Dendritic cell treated with granulocyte-macrophage colony-stimulating factor and Interleukin-4, amounts not matched to agents 40 ng/mL and 50 ng/mL, for 4 days (primary cell): Measurements from ENCODE around the gene NRL.
A peak's percentile ranks its signal among the peaks of the same experiment; 100 is the strongest.

Source experiments
- H3K27ac Mint-ChIP-seq: one replicate; pipeline ENCODE4 v1.8.0; 2022; ENCODE audit warnings: mild to moderate bottlenecking, mixed read lengths
- H3K27me3 Mint-ChIP-seq: one replicate; pipeline ENCODE4 v1.8.0; 2022; ENCODE audit warnings: mild to moderate bottlenecking, mixed read lengths
- H3K36me3 Mint-ChIP-seq: one replicate; pipeline ENCODE4 v1.8.0; 2022; ENCODE audit warnings: low read depth, mixed read lengths
- H3K4me1 Mint-ChIP-seq: one replicate; pipeline ENCODE4 v1.8.0; 2022; ENCODE audit warnings: low read depth, mixed read lengths
- H3K4me3 Mint-ChIP-seq: one replicate; pipeline ENCODE4 v1.8.0; 2022; ENCODE audit warnings: mild to moderate bottlenecking, moderate library complexity, mixed read lengths
- H3K9me3 Mint-ChIP-seq: one replicate; pipeline ENCODE4 v1.8.0; 2022; ENCODE audit warnings: mixed read lengths
- intact Hi-C: fragments of 100-400 bp; cut with micrococcal nuclease; formaldehyde crosslinking; loops from one replicate; pipeline ENCODE4 v1.15.0; 2022

The NRL gene

DNA sequence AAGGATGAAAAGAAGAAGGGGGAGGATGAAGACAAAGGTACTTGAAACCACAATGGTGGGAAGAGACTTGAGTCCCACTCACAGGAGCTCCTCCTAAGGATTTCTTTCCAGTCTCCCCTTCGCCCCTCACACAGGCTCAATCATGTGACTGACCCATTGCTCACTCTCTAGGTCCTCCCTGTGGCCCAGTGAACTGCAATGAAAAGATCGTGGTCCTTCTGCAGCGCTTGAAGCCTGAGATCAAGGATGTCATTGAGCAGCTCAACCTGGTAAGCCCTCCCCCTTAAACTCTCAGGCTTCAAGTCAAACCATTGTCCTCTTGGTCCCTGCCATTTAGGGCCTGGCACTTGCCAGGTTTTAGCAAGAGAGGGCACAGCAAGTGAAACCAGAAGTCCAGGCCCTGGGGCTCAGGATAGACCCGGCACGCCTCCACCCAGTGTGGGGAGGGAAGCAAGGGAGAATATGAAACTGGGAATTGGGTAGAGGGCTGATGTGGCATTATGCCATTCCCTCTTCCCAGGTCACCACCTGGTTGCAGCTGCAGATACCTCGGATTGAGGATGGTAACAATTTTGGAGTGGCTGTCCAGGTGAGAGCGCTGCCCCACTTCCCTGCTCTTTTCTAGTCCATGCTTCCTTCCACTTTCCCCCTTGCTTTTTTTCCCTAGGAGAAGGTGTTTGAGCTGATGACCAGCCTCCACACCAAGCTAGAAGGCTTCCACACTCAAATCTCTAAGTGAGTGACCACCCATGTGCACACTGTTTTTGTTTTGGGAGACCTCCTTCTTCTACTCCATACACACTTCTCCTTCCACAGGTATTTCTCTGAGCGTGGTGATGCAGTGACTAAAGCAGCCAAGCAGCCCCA, 23.0 kb upstream of the NRL start:
- Mint-ChIP-seq H3K27me3 (no peaks in the 10 kb centered on the region), H3K9me3 (no peaks in the 10 kb centered on the region), H3K4me1 (peaks cover 66% of the 10 kb centered on the region), H3K36me3 (peaks cover 52% of the 10 kb centered on the region), H3K4me3 (no peak overlapping the region), H3K27ac (peak overlapping the region; percentile 76)
- intact Hi-C loops: no loop called here

DNA sequence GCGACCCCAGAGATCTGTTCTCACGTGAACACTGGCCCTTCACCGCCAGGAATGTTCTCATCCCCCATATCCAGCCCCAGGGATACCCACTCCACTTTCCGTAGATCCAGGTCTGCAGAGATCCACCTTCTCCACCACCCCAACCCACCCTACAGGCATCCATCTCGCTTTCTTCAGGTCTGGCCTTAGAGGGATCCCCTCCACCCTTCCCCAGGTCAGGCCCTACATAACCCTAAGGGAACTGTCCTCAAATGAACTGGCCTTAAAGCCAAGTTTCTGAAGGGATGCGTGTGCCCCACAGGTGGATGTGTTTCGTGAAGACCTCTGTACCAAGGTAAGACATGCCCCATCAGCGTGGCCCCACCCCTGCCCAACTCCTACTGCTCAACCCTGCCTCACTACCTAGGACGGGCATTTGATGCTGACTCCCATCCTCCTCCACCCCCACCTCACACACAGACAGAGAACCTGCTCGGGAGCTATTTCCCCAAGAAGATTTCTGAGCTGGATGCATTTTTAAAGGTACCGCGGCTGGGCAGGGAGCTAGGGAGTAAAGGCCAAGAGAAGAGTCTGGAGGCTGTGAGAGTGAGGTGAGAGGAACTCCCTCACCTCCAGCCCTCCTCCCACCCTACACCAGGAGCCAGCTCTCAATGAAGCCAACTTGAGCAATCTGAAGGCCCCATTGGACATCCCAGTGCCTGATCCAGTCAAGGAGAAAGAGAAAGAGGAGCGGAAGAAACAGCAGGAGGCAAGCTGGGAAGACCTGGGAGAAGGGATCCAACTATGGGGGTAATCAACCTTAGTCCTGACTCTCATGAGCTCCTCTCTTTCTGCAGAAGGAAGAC, 22.2 kb upstream of the NRL start:
- peak overlapping the region; percentile 85 for H3K4me3 Mint-ChIP-seq
- H3K4me1 Mint-ChIP-seq: peaks cover 62% of the 10 kb centered on the region
- peak overlapping the region; percentile 76 for H3K27ac Mint-ChIP-seq
- H3K36me3 Mint-ChIP-seq: peaks cover 57% of the 10 kb centered on the region
- no peaks in the 10 kb centered on the region for H3K27me3 Mint-ChIP-seq
- intact Hi-C loops: loop anchor here (1.0 kb wide), 1 partner anchor 22 kb away; no protein-coding TSS in a partner anchor
- no peaks in the 10 kb centered on the region for H3K9me3 Mint-ChIP-seq

DNA sequence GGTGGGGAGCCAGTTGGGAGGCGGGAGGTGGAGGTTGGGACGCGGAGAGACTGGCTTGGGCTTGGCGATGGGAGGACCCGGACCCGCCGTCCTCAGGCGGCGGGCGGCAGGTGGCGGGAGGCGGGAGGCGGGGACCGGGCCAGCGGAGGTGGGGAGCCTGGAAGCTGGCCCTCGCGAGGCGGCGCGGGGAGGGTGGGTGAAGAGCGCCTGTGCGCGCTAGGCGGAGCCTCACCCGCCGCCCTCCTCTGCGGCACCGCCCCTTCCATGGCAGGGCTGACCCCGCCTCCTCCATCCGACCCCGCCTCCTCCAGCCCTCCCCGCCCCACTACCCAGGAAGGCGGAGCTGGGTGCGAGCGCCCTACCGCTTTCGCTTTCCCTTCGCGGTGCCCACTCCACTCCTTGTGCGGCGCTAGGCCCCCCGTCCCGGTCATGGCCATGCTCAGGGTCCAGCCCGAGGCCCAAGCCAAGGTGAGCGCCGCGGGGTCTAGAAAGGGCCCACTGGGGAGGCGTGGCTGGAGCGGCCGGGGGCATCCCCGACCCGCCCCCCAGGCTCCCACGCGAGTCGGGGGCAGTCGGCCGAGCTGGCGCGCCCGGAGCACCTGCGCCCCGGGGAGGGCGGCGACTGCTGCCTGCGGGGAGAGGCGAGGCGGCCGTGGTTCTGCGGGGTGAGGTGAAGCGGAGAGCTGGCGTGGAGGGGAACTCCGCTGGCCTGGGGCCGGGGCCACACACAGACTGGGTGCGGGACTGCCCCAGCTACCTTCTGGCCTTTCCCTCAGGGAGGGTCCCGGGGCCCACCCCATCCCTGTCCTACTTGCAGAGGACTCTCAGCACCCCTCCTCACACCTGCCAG, 21.3 kb upstream of the NRL start, which contains the start of gene PSME1:
PSME1 (plus strand) TSS at position 361 of the 850 bp plus-strand sequence; CDS start at position 430, 69 bp downstream.
- intact Hi-C loops: loop anchor here (1.0 kb wide), 1 partner anchor 21 kb away; no protein-coding TSS in a partner anchor
- H3K9me3 Mint-ChIP-seq: no peaks in the 10 kb centered on the region
- H3K36me3 Mint-ChIP-seq: peaks cover 61% of the 10 kb centered on the region
- H3K4me3 Mint-ChIP-seq: peak within 1 kb of the TSS; percentile 85
- no peaks in the 10 kb centered on the region for H3K27me3 Mint-ChIP-seq
- H3K27ac Mint-ChIP-seq: peak within 1 kb of the TSS; percentile 76
- peaks cover 64% of the 10 kb centered on the region for H3K4me1 Mint-ChIP-seq

DNA sequence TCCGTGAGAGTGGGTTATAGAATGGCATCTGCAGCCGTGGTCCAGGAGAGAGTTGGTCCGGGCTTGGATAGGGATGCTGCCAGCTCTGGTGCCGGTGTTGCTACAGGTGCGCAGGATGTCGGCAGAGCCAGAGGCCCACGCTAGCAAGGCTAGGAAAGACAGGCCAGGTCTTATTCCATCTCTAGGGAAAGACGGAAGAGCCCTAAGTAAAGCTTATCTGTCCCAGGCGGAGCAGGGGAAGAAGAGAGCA, 20.8 kb upstream of the NRL start:
- intact Hi-C loops: no loop called here

DNA sequence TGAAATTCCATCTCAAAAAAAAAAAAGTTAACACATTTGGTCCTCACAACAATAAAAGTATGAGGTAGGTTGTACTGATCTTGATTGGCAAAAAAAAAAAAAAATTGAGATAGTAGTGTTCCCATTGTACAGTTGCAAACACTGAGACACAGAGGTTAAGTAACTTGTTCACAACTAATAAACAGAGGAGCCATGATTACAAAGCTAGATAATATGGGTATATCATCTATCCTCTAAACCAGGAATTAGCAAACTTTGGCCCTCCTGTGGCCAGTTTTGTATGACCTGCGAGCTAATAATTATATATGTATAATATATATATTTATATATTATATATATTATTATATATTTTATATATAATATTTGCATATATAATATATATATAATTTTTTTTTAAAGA, 19.0 kb upstream of the NRL start:
- Mint-ChIP-seq H3K9me3 (no peaks in the 10 kb centered on the region), H3K4me3 (no peak overlapping the region), H3K27me3 (no peaks in the 10 kb centered on the region), H3K4me1 (peaks cover 50% of the 10 kb centered on the region), H3K27ac (no peak overlapping the region), H3K36me3 (peaks cover 48% of the 10 kb centered on the region)
- intact Hi-C loops: no loop called here

More for the DNA sequence above, 20.8 kb upstream of the NRL start:
- Mint-ChIP-seq H3K4me1 (peaks cover 64% of the 10 kb centered on the region), H3K27ac (peak overlapping the region; percentile 76), H3K27me3 (no peaks in the 10 kb centered on the region), H3K36me3 (peaks cover 60% of the 10 kb centered on the region), H3K9me3 (no peaks in the 10 kb centered on the region), H3K4me3 (peak overlapping the region; percentile 85)

DNA sequence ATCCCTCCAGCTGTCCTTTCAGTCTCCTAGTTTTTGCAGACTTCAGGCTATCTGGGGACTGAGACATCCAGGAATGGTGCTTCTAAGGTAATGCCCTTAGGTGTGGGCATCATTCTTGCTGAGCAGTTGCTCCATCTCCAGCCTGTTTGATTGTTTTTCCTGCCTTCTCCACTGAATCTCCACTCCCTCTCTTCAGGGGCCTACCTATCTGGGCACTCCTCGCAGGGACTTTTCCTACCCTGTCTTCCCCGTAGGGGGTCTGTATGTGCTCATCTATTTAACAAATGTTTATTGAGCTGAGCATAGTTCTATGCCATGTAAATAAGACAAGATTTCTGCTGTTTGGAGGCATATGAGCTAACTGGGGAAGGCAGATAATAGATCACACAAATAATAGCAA, 18.2 kb upstream of the NRL start:
- Mint-ChIP-seq H3K27me3 (no peaks in the 10 kb centered on the region), H3K4me3 (no peak overlapping the region), H3K36me3 (peaks cover 40% of the 10 kb centered on the region), H3K9me3 (no peaks in the 10 kb centered on the region), H3K4me1 (peaks cover 42% of the 10 kb centered on the region), H3K27ac (no peak overlapping the region)
- intact Hi-C loops: no loop called here

DNA sequence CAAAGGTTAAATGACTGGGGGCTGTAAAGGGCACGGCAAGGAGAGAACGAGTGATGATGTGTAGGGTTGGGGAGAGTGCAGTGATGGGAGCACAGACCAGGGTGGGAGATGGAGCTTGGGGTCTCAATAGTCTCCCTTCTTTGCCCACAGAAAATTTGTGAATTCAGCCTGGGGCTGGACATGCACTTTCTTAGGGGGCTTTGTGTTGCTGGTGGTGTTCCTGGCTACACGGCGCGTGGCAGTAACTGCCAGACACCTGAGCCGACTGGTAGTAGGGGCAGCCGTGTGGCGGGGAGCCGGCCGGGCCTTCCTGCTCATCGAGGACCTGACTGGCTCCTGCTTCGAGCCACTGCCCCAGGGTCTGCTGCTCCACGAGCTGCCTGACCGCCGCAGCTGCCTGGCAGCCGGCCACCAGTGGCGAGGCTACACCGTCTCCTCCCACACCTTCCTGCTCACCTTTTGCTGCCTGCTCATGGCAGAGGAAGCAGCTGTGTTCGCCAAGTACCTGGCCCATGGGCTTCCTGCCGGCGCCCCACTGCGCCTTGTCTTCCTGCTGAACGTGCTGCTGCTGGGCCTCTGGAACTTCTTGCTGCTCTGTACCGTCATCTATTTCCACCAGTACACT, 17.4 kb upstream of the NRL start:
- intact Hi-C loops: no loop called here
- Mint-ChIP-seq H3K9me3 (no peaks in the 10 kb centered on the region), H3K4me1 (peaks cover 34% of the 10 kb centered on the region), H3K4me3 (no peak overlapping the region), H3K27ac (peak overlapping the region; percentile 52), H3K27me3 (no peaks in the 10 kb centered on the region), H3K36me3 (peaks cover 32% of the 10 kb centered on the region)

DNA sequence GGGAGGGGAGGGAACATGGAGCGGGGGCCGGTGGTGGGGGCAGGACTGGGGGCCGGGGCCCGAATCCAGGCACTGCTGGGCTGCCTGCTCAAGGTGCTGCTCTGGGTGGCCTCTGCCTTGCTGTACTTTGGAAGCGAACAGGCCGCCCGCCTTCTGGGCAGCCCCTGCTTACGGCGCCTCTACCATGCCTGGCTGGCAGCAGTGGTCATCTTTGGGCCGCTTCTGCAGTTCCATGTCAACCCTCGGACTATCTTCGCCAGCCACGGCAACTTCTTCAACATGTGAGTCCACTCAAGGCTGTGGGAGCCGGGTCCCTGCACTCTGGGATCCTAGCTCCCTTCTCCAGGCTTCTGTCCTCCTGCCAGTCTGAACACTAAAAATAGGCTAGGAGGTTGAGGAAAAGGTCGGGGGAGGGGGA, 16.8 kb upstream of the NRL start:
- H3K4me1 Mint-ChIP-seq: peaks cover 28% of the 10 kb centered on the region
- H3K9me3 Mint-ChIP-seq: no peaks in the 10 kb centered on the region
- H3K36me3 Mint-ChIP-seq: peaks cover 26% of the 10 kb centered on the region
- intact Hi-C loops: no loop called here
- no peak overlapping the region for H3K27ac Mint-ChIP-seq
- no peaks in the 10 kb centered on the region for H3K27me3 Mint-ChIP-seq
- no peak overlapping the region for H3K4me3 Mint-ChIP-seq

DNA sequence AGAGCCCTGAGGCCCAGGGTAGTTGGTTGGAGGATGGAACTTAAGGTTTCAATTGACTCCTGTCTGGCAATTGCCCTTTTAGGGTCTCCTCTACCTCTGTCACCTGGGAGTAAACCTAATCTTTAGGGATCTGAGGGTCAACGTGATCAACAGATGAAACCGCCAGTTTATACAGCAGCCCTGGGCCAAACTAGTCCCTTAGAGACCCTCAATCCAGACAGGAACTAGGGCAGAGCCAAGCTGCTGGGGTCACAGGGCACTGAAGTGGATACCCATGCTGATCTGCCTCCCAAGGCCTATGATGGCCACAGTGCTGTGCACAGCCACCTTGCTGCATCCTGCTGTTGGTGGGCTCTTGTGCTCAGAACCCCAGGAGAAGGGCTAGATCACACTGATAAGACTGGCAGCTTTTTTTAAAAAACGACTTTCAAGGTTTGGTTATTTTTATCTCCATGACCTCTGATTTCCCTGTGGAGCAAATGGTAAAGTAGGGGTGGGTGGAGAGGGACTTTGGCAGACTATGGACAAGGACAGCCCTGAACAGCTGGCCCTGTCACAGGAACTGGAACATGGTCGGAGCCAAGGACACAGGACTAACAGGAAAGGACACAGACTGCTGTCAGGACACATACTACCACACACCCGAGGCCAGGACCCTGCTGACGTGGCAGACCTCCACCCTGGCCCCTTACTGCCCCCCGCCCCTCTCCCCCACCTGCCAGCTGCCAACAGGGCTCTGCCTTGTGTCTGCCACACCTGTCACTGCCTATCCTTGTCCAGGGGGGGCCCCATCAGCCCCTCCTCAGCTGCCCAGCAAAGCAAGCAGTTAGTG, 16.2 kb upstream of the NRL start:
- Mint-ChIP-seq H3K4me1 (peaks cover 25% of the 10 kb centered on the region), H3K36me3 (peaks cover 23% of the 10 kb centered on the region), H3K9me3 (no peaks in the 10 kb centered on the region), H3K4me3 (no peak overlapping the region), H3K27ac (no peak overlapping the region), H3K27me3 (no peaks in the 10 kb centered on the region)
- intact Hi-C loops: no loop called here

DNA sequence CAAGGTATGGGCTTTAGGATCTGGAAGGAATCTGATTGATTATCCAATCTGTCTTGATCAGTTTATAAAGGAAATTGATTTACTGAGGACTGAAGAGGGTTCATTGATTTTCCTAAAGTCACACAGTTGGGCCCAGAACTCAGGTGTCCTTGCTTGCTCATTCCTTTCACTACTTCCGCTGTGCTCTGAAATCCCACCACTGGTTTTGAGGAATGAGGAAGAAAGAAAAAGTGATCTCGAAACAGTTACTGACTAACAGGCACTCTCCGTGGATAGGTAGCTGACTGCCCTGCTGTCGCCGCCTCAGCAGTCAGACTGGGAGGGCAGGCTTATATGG, 15.6 kb upstream of the NRL start, which contains the start of gene FITM1:
FITM1 (plus strand) TSS at position 280 of the 337 bp plus-strand sequence. CDS start 905 bp downstream, outside the sequence.
- no peak within 1 kb of the TSS for H3K27ac Mint-ChIP-seq

DNA sequence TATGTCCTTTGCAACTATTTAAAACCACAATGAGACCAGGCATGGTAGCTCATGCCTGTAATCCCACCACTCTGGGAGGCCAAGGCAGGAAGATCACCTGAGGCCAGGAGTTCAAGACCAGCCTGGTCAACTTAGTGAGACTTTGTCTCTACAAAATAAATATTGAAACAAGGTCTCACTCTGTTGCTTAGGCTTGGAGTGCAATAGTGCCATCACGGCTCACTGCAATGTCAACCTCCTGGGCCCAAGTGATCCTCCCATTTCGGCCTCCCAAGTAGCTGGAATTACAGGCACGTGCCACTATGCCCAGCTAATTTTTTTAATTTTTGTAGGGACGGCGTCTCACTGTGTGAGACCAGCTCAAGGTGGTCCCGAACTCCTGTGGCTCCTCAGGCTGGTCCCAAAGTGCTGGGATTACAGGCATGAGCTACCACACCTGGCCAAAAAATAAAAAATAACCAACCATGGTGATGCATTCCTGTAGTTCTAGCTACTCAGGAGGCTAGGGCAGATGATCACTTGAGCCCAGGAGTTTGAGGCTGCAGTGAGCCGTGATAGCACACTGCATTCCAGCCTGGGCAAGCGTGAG, 14.8 kb upstream of the NRL start:
- Mint-ChIP-seq H3K36me3 (peaks cover 33% of the 10 kb centered on the region), H3K4me1 (peaks cover 17% of the 10 kb centered on the region), H3K9me3 (no peaks in the 10 kb centered on the region), H3K27ac (no peak overlapping the region), H3K27me3 (no peaks in the 10 kb centered on the region), H3K4me3 (no peak overlapping the region)
- intact Hi-C loops: no loop called here

More for the DNA sequence above, 15.6 kb upstream of the NRL start, which contains the start of gene FITM1:
- no peaks in the 10 kb centered on the region for H3K9me3 Mint-ChIP-seq
- H3K4me3 Mint-ChIP-seq: no peak within 1 kb of the TSS
- peaks cover 25% of the 10 kb centered on the region for H3K36me3 Mint-ChIP-seq
- H3K4me1 Mint-ChIP-seq: peaks cover 21% of the 10 kb centered on the region
- H3K27me3 Mint-ChIP-seq: no peaks in the 10 kb centered on the region
- intact Hi-C loops: no loop called here

DNA sequence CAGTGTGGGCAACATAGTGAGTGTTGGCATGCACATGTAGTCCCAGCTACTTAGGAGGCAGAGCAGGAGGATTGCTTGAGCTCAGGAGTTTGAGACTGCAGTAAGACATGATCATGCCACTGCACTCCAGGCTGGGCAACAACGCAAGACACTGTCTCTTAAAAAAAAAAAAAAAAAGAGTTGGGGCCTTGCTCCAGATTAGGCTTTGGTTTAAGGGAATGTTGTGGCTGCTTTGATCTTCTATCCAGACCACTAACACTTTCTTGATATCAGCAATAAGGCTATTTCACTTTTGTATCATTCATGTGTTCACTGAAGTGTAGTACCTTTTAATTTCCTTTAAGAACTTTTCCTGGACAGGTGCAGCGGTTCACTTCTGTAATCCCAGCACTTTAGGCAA, 12.9 kb upstream of the NRL start:
- H3K27me3 Mint-ChIP-seq: no peaks in the 10 kb centered on the region
- H3K4me3 Mint-ChIP-seq: no peak overlapping the region
- intact Hi-C loops: no loop called here
- no peaks in the 10 kb centered on the region for H3K9me3 Mint-ChIP-seq
- peaks cover 47% of the 10 kb centered on the region for H3K36me3 Mint-ChIP-seq
- peaks cover 28% of the 10 kb centered on the region for H3K4me1 Mint-ChIP-seq
- no peak overlapping the region for H3K27ac Mint-ChIP-seq
